NB4 (cell line): ENCODE results near the gene CSTF1.

Experiments
- CTCF ChIP-seq: IDR thresholded peaks from one replicate; pipeline ENCODE4 v1.5.1; 2012; ENCODE audit warnings: low read depth, low read length
- MYC ChIP-seq: IDR thresholded peaks from 2 replicates; pipeline ENCODE4 v1.6.1; 2011; ENCODE audit warnings: low read depth, low read length
- POLR2A ChIP-seq: IDR thresholded peaks from 2 replicates; pipeline ENCODE4 v1.6.1; 2011; ENCODE audit warnings: mild to moderate bottlenecking; ENCODE audit not compliant: insufficient read length; ENCODE audit errors: extremely low read depth
- TF ChIP-seq, protein P1 (sequence below): IDR thresholded peaks from 2 replicates; pipeline ENCODE4 v1.6.1; 2011; ENCODE audit warnings: low read depth, low read length

DNA sequence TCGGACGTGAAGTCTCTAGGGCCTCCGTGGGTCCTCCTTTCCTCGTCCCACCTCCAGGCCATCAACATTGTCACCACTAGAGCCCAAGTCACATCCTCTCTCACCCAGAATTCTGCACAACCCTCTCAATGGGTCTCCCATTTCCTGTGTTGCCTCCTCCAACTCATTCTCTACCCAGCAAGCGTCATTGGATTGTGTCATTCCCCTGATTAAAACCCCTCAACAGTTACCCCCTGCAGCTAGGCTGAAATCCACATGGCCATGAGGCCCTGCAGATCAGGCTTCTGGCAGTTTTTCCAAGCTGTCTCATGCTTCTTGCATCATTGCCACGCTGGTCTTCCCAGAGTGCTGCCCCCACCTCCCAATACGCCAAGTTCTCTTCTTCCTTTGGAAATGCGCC is 46.5 kb upstream of the CSTF1 start:
- TF ChIP-seq CTCF: no peak
- TF ChIP-seq, protein P1, sequence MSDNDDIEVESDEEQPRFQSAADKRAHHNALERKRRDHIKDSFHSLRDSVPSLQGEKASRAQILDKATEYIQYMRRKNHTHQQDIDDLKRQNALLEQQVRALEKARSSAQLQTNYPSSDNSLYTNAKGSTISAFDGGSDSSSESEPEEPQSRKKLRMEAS: 0 out of 2 replicates have a peak, but pooled peaks have one; percentile 7
- TF ChIP-seq POLR2A: no peak
- TF ChIP-seq MYC: no peak
